GM19452 (cell line): ENCODE results near the gene KRTAP10-7.
"Not testable (repeated sequence)": the region's sequence is repeated elsewhere in the genome, so short reads cannot be mapped to it uniquely, and the experiment has no call there.

Experiments used
- ATAC-seq: cut with Tn5 transposase; IDR thresholded peaks from one replicate; pipeline ENCODE4 v1.9.1; 2021; ENCODE audit not compliant: unreplicated experiment

Gene KRTAP10-7

GRCh38 chr21:44610157-44610843, 9.9 kb downstream of the KRTAP10-7 start:
- not testable (repeated sequence) for ATAC-seq

- ATAC-seq: no peak
Measured at GRCh38 chr21:44611551-44611950, 11.2 kb downstream of the KRTAP10-7 start.

- no peak for ATAC-seq
Measured at GRCh38 chr21:44612029-44612486, 11.7 kb downstream of the KRTAP10-7 start, which contains the start of gene KRTAP10-8. TSS of gene KRTAP10-8 (plus strand) at chr21:44612079. CDS start at chr21:44612101, 22 bp downstream.

- ATAC-seq: no peak
Measured at GRCh38 chr21:44612669-44613229, 12.4 kb downstream of the KRTAP10-7 start.

- no peak for ATAC-seq
Measured at GRCh38 chr21:44613386-44614155, 13.2 kb downstream of the KRTAP10-7 start.

GRCh38 chr21:44614161-44614631, 13.8 kb downstream of the KRTAP10-7 start:
- ATAC-seq: no peak

GRCh38 chr21:44614961-44615391, 14.6 kb downstream of the KRTAP10-7 start:
- no peak for ATAC-seq

GRCh38 chr21:44615466-44615865, 15.1 kb downstream of the KRTAP10-7 start:
- ATAC-seq: no peak

GRCh38 chr21:44615911-44616590, 15.7 kb downstream of the KRTAP10-7 start:
- ATAC-seq: no peak

GRCh38 chr21:44616591-44616926, 16.2 kb downstream of the KRTAP10-7 start:
- no peak for ATAC-seq

- no peak for ATAC-seq
Measured at GRCh38 chr21:44617071-44617501, 16.7 kb downstream of the KRTAP10-7 start.

GRCh38 chr21:44618504-44618903, 18.1 kb downstream of the KRTAP10-7 start:
- no peak for ATAC-seq

GRCh38 chr21:44618909-44619308, 18.5 kb downstream of the KRTAP10-7 start:
- ATAC-seq: no peak

- no peak for ATAC-seq
Measured at GRCh38 chr21:44619886-44620285, 19.5 kb downstream of the KRTAP10-7 start.

GRCh38 chr21:44623575-44623974, 23.2 kb downstream of the KRTAP10-7 start:
- ATAC-seq: no peak

GRCh38 chr21:44625756-44626155, 25.4 kb downstream of the KRTAP10-7 start:
- no peak for ATAC-seq

GRCh38 chr21:44626262-44626661, 25.9 kb downstream of the KRTAP10-7 start:
- no peak for ATAC-seq

GRCh38 chr21:44626673-44627143, 26.3 kb downstream of the KRTAP10-7 start, which contains the start of gene KRTAP10-9:
TSS of gene KRTAP10-9 (plus strand) at chr21:44627093. CDS start at chr21:44627172, 79 bp downstream.
- ATAC-seq: no peak

GRCh38 chr21:44627181-44627822, 26.9 kb downstream of the KRTAP10-7 start:
- not testable (repeated sequence) for ATAC-seq

GRCh38 chr21:44627831-44628233, 27.4 kb downstream of the KRTAP10-7 start:
- not testable (repeated sequence) for ATAC-seq
